GM18951 (cell line): ENCODE measurements around the gene STXBP2.
A peak's percentile ranks its signal among the peaks of the same experiment; 100 is the strongest.

Experiments used
- POLR2A ChIP-seq: IDR thresholded peaks from 4 replicates; pipeline ENCODE4 v1.6.1; 2011; ENCODE audit warnings: mild to moderate bottlenecking; ENCODE audit not compliant: insufficient read length, insufficient read depth; ENCODE audit errors: extremely low read depth
- in situ Hi-C: fragments of 300-500 bp; cut with MboI; formaldehyde crosslinking; loops from one replicate; pipeline ENCODE4 v1.12.0; 2022; ENCODE audit warnings: low sequenced_read_pairs, mixed read lengths, inconsistent platforms; ENCODE audit not compliant: unreplicated experiment

The STXBP2 gene

GRCh38 chr19:7677669-7678311 is 40.9 kb downstream of the STXBP2 start:
- TF ChIP-seq POLR2A, result no peak
- in situ Hi-C loops, result no loop called here

GRCh38 chr19:7678971-7679751 is 42.3 kb downstream of the STXBP2 start:
- no peak for TF ChIP-seq POLR2A
- in situ Hi-C loops, result no loop called here

GRCh38 chr19:7679771-7680605 is 43.1 kb downstream of the STXBP2 start:
- in situ Hi-C loops, result loop anchor here (10.0 kb wide), 1 partner anchor 115 kb away; no protein-coding TSS in a partner anchor
- no peak for TF ChIP-seq POLR2A

GRCh38 chr19:7680606-7681339 is 43.9 kb downstream of the STXBP2 start, which contains the start of gene TRAPPC5:
Gene TRAPPC5 (plus strand): TSS chr19:7680833. CDS start chr19:7682254, 1,421 bp downstream.
- TF ChIP-seq POLR2A, result peak; percentile 72
- in situ Hi-C loops, result loop anchor here (10.0 kb wide), 1 partner anchor 114 kb away; no protein-coding TSS in a partner anchor

GRCh38 chr19:7681340-7682174 is 44.6 kb downstream of the STXBP2 start:
- no peak for TF ChIP-seq POLR2A
- in situ Hi-C loops, result loop anchor here (10.0 kb wide), 1 partner anchor 113 kb away; no protein-coding TSS in a partner anchor

- no peak for TF ChIP-seq POLR2A
- in situ Hi-C loops, result loop anchor here (10.0 kb wide), 1 partner anchor 112 kb away; no protein-coding TSS in a partner anchor
These were observed 45.4 kb downstream of the STXBP2 start for GRCh38 chr19:7682175-7682855.

- in situ Hi-C loops, result loop anchor here (10.0 kb wide), 1 partner anchor 109 kb away; no protein-coding TSS in a partner anchor
- TF ChIP-seq POLR2A, result peak; percentile 26
These were observed 48.9 kb downstream of the STXBP2 start for GRCh38 chr19:7685546-7686445.

GRCh38 chr19:7687177-7687576 is 50.3 kb downstream of the STXBP2 start:
- in situ Hi-C loops, result loop anchor here (10.0 kb wide), 1 partner anchor 108 kb away; no protein-coding TSS in a partner anchor
- TF ChIP-seq POLR2A, result no peak

- in situ Hi-C loops, result loop anchor here (10.0 kb wide), 1 partner anchor 106 kb away; no protein-coding TSS in a partner anchor
- TF ChIP-seq POLR2A, result no peak
These were observed 52.3 kb downstream of the STXBP2 start for GRCh38 chr19:7689165-7689564.

- no peak for TF ChIP-seq POLR2A
- in situ Hi-C loops, result no loop called here
These were observed 53.9 kb downstream of the STXBP2 start for GRCh38 chr19:7690779-7691258.

GRCh38 chr19:7691497-7691896 is 54.6 kb downstream of the STXBP2 start:
- in situ Hi-C loops, result no loop called here
- TF ChIP-seq POLR2A, result no peak
